ENCODE results near the gene MSRB1. TPM values are rescaled to one million over a fixed set of nuclear protein-coding genes. Genes with fewer than 3 reads are reported as not detected.
A peak's percentile ranks its signal among the peaks of the same experiment; 100 is the strongest.

MSRB1 gene
- total RNA-seq, 1 experiment from 2014 or later, result 26.4 TPM

GRCh38 chr16:1983544-1984346 lies 40.7 kb upstream of the MSRB1 start, which contains the start of gene GFER (continued):
- TF ChIP-seq, protein P1, sequence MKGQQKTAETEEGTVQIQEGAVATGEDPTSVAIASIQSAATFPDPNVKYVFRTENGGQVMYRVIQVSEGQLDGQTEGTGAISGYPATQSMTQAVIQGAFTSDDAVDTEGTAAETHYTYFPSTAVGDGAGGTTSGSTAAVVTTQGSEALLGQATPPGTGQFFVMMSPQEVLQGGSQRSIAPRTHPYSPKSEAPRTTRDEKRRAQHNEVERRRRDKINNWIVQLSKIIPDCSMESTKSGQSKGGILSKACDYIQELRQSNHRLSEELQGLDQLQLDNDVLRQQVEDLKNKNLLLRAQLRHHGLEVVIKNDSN (CRISPR knock-in tag; IDR thresholded peaks at IDR 0.05), result 0 out of 2 replicates have a peak, but pooled peaks have one; percentile 2
- TF ChIP-seq NR3C1 (CRISPR knock-in tag; conservative IDR thresholded peaks at IDR 0.05; ENCODE audit: low read depth), result no peak
- peak; percentile 65; the same call in 1 of the 2 replicates for TF ChIP-seq AR (CRISPR knock-in tag; IDR thresholded peaks at IDR 0.05)
- peak; percentile 86 for TF ChIP-seq MYBL2 (CRISPR knock-in tag; IDR thresholded peaks at IDR 0.05)
- TF ChIP-seq MLX (CRISPR knock-in tag; IDR thresholded peaks at IDR 0.05), result no peak
- TF ChIP-seq KAT7 (CRISPR knock-in tag; IDR thresholded peaks at IDR 0.05; ENCODE audit: borderline replicate concordance), result no peak
- no peak for TF ChIP-seq ZNF121 (CRISPR knock-in tag; IDR thresholded peaks at IDR 0.05)
- peak; percentile 58 for TF ChIP-seq CREM (CRISPR knock-in tag; IDR thresholded peaks at IDR 0.05)
- no peak for TF ChIP-seq ATF2 (CRISPR knock-in tag; IDR thresholded peaks at IDR 0.05; ENCODE audit: borderline replicate concordance, low read depth)
- TF ChIP-seq, protein P2, sequence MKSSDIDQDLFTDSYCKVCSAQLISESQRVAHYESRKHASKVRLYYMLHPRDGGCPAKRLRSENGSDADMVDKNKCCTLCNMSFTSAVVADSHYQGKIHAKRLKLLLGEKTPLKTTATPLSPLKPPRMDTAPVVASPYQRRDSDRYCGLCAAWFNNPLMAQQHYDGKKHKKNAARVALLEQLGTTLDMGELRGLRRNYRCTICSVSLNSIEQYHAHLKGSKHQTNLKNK (CRISPR knock-in tag; IDR thresholded peaks at IDR 0.05), result no peak
- TF ChIP-seq FOXJ3 (CRISPR knock-in tag; IDR thresholded peaks at IDR 0.05; ENCODE audit: borderline replicate concordance), result no peak
- 0 out of 2 replicates have a peak, but pooled peaks have one; percentile 27 for TF ChIP-seq NFE2L1 (CRISPR knock-in tag; IDR thresholded peaks at IDR 0.05)
- TF ChIP-seq SOX15 (CRISPR knock-in tag; IDR thresholded peaks at IDR 0.05), result no peak
- TF ChIP-seq OVOL2 (CRISPR knock-in tag; IDR thresholded peaks at IDR 0.05; ENCODE audit: borderline replicate concordance), result no peak; the same call in 1 of the 2 replicates
- TF ChIP-seq CREB1 (CRISPR knock-in tag; IDR thresholded peaks at IDR 0.05), result no peak
- TF ChIP-seq RORB (CRISPR knock-in tag; IDR thresholded peaks at IDR 0.05), result no peak
- TF ChIP-seq NFYB (CRISPR knock-in tag; conservative IDR thresholded peaks at IDR 0.05; ENCODE audit: low read depth), result 0 out of 2 replicates have a peak, but pooled peaks have one; percentile 5
- TF ChIP-seq SMAD4 (CRISPR knock-in tag; IDR thresholded peaks at IDR 0.05), result no peak
- peak; percentile 11; the same call in 1 of the 2 replicates for TF ChIP-seq ZNF423 (CRISPR knock-in tag; IDR thresholded peaks at IDR 0.05)
- TF ChIP-seq NR1H2 (CRISPR knock-in tag; IDR thresholded peaks at IDR 0.05), result no peak
- TF ChIP-seq ATF3 (CRISPR knock-in tag; conservative IDR thresholded peaks at IDR 0.05), result no peak
- no peak for TF ChIP-seq ZNF396 (CRISPR knock-in tag; IDR thresholded peaks at IDR 0.05; ENCODE audit: borderline replicate concordance)
- TF ChIP-seq, protein P3, sequence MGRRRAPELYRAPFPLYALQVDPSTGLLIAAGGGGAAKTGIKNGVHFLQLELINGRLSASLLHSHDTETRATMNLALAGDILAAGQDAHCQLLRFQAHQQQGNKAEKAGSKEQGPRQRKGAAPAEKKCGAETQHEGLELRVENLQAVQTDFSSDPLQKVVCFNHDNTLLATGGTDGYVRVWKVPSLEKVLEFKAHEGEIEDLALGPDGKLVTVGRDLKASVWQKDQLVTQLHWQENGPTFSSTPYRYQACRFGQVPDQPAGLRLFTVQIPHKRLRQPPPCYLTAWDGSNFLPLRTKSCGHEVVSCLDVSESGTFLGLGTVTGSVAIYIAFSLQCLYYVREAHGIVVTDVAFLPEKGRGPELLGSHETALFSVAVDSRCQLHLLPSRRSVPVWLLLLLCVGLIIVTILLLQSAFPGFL (CRISPR knock-in tag; IDR thresholded peaks at IDR 0.05; ENCODE audit: borderline replicate concordance), result no peak
- peak; percentile 71; the same call in 1 of the 2 replicates for TF ChIP-seq JUN (CRISPR knock-in tag; IDR thresholded peaks at IDR 0.05)
- TF ChIP-seq ESRRA (CRISPR knock-in tag; IDR thresholded peaks at IDR 0.05; ENCODE audit: borderline replicate concordance), result peak; percentile 81; the same call in 1 of the 2 replicates

All from WTC11 (cell line).